ENCODE measurements around the gene GUCA1C. TPM values are rescaled to one million over a fixed set of nuclear protein-coding genes. Genes with fewer than 3 reads are reported as not detected.

GUCA1C gene
- total RNA-seq, 1 experiment from 2014 or later, result not detected

GRCh38 chr3:108897883-108898282 is 55.8 kb downstream of the GUCA1C start:
- no peak for TF ChIP-seq CTCF (IDR thresholded peaks at IDR 0.05; ENCODE audit: unreplicated experiment)
- H3K4me1 Mint-ChIP-seq (ENCODE audit: insufficient read depth, unreplicated experiment), result no peaks in the 10 kb centered on the region
- intact Hi-C loops (cut with micrococcal nuclease), result no loop called here
- CTCF ChIA-PET, result interaction anchor here (0.9 to 1.7 kb wide), 2 partner anchors 17 to 21 kb away, joined by 3 to 7 read pairs; no protein-coding TSS in a partner anchor
- no peak overlapping the region for H3K27ac Mint-ChIP-seq (ENCODE audit: low read depth, unreplicated experiment)
- no peak overlapping the region for H3K4me3 Mint-ChIP-seq (ENCODE audit: unreplicated experiment)
- no TSS peak for BruUV-seq (replicated peaks)
- POLR2A ChIA-PET, result no interaction called here
- no peaks in the 10 kb centered on the region for H3K27me3 Mint-ChIP-seq (ENCODE audit: insufficient read depth, unreplicated experiment)
- H3K9me3 Mint-ChIP-seq (ENCODE audit: unreplicated experiment), result no peaks in the 10 kb centered on the region
- H3K36me3 Mint-ChIP-seq (ENCODE audit: insufficient read depth, unreplicated experiment), result no peaks in the 10 kb centered on the region
- DNase-seq (ENCODE audit: unreplicated experiment), result no peak

GRCh38 chr3:108894981-108895380 is 58.7 kb downstream of the GUCA1C start:
- DNase-seq (ENCODE audit: unreplicated experiment), result no peak
- CTCF ChIA-PET, result interaction anchor here (1.1 kb wide), 1 partner anchor 20 kb away, joined by 3 read pairs; no protein-coding TSS in a partner anchor

GRCh38 chr3:108891833-108892232 is 61.8 kb downstream of the GUCA1C start:
- CTCF ChIA-PET, result no interaction called here

More at GRCh38 chr3:108894981-108895380, 58.7 kb downstream of the GUCA1C start:
- Mint-ChIP-seq H3K27me3 (ENCODE audit: insufficient read depth, unreplicated experiment) (no peaks in the 10 kb centered on the region), H3K4me3 (ENCODE audit: unreplicated experiment) (no peak overlapping the region), H3K9me3 (ENCODE audit: unreplicated experiment) (no peaks in the 10 kb centered on the region), H3K36me3 (ENCODE audit: insufficient read depth, unreplicated experiment) (no peaks in the 10 kb centered on the region), H3K27ac (ENCODE audit: low read depth, unreplicated experiment) (no peak overlapping the region), H3K4me1 (ENCODE audit: insufficient read depth, unreplicated experiment) (no peaks in the 10 kb centered on the region)
- TF ChIP-seq CTCF (IDR thresholded peaks at IDR 0.05; ENCODE audit: unreplicated experiment), result no peak
- intact Hi-C loops (cut with micrococcal nuclease), result no loop called here
- BruUV-seq (replicated peaks), result no TSS peak
- POLR2A ChIA-PET, result no interaction called here

GRCh38 chr3:108887777-108888176 is 65.9 kb downstream of the GUCA1C start:
- BruUV-seq (replicated peaks), result no TSS peak
- Mint-ChIP-seq H3K27ac (ENCODE audit: low read depth, unreplicated experiment) (no peak overlapping the region), H3K27me3 (ENCODE audit: insufficient read depth, unreplicated experiment) (no peaks in the 10 kb centered on the region), H3K36me3 (ENCODE audit: insufficient read depth, unreplicated experiment) (no peaks in the 10 kb centered on the region), H3K4me3 (ENCODE audit: unreplicated experiment) (no peak overlapping the region), H3K4me1 (ENCODE audit: insufficient read depth, unreplicated experiment) (no peaks in the 10 kb centered on the region), H3K9me3 (ENCODE audit: unreplicated experiment) (no peaks in the 10 kb centered on the region)
- CTCF ChIA-PET, result interaction anchor here (0.6 to 1.4 kb wide), 2 partner anchors 27 to 208 kb away, joined by 5 read pairs; no protein-coding TSS in a partner anchor
- POLR2A ChIA-PET, result interaction anchor here (1.2 kb wide), 1 partner anchor 9 kb away, joined by 4 read pairs; no protein-coding TSS in a partner anchor
- no peak for DNase-seq (ENCODE audit: unreplicated experiment)
- intact Hi-C loops (cut with micrococcal nuclease), result no loop called here
- TF ChIP-seq CTCF (IDR thresholded peaks at IDR 0.05; ENCODE audit: unreplicated experiment), result no peak

More at GRCh38 chr3:108891833-108892232, 61.8 kb downstream of the GUCA1C start:
- Mint-ChIP-seq H3K27ac (ENCODE audit: low read depth, unreplicated experiment) (no peak overlapping the region), H3K27me3 (ENCODE audit: insufficient read depth, unreplicated experiment) (no peaks in the 10 kb centered on the region), H3K36me3 (ENCODE audit: insufficient read depth, unreplicated experiment) (no peaks in the 10 kb centered on the region), H3K4me1 (ENCODE audit: insufficient read depth, unreplicated experiment) (no peaks in the 10 kb centered on the region), H3K9me3 (ENCODE audit: unreplicated experiment) (no peaks in the 10 kb centered on the region), H3K4me3 (ENCODE audit: unreplicated experiment) (no peak overlapping the region)
- no peak for DNase-seq (ENCODE audit: unreplicated experiment)
- POLR2A ChIA-PET, result interaction anchor here (0.7 kb wide), 1 partner anchor 29 kb away, joined by 4 read pairs; no protein-coding TSS in a partner anchor
- TF ChIP-seq CTCF (IDR thresholded peaks at IDR 0.05; ENCODE audit: unreplicated experiment), result no peak
- no TSS peak for BruUV-seq (replicated peaks)
- intact Hi-C loops (cut with micrococcal nuclease), result no loop called here
